CD4-positive, alpha-beta T cell treated with Interleukin-4 for 1 hour (primary cell): ENCODE results near the gene SHROOM1.

Experiments used
- DNase-seq, 2 donors: peaks; one replicate each; pipeline ENCODE4 v3.0.0-alpha.2; 2020 to 2022

Gene SHROOM1

DNA sequence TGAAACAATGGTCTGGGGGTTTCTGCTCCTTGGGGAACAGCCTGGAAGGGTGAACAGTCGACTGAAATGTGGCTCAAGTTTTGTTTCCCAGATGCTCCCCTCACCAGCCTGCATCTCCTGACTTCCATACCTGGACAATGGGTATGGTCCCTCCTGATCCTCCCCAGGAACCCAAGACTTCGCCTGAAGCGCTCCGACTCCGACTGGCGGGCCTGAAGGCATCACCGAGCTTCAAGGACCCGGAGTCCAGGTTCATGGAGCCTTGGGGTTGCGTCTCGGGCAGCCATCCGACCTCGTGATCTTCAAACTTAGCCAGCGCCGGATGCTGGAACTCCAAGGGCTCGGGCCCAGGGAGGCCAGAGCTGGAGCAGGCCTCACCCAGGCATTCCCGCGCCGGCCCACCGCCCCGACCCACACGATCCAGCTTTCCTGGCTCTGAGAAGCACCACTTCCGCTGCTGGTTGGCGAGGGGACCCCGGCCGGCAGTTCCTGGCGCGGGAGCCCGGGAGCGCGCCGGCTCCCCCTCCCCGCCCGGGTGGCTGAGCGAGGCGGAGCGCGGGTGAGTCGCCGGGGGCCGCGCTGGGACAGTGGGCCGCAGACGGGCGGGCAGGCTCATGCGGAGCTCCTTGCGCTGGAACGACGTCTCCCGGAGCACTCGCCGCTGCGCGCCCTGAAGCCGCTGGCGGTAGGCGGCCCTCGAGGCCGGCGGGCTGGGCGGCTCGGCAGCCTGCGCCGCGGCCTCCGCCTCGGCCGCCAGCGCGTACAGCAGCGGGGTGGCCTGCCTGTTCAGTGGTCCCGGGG is 5.2 kb downstream of the SHROOM1 start:
- no peak for DNase-seq

DNA sequence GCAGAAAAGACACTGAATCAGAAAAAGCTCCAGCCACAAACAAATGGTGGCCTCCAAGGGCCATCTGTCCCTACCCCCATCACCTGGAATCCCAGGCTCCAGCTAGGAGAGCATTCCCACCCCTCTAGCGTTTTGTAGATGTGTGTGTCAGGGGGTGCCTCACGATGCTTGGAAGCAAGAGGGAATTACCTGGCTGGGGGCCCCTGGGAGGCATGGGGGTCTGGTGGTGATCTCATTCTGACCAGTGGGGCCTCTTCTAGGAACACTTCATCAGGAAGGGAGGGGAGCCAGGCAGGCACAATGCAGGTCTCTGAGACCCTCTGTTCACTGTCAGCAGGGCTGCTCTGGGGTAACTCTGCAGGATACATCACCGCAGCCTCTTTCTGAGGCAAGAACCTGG is 6.0 kb downstream of the SHROOM1 start:
- DNase-seq = no peak

GRCh38 chr5:132823481-132824050 is 6.9 kb downstream of the SHROOM1 start:
- no peak for DNase-seq

- no peak for DNase-seq
These were observed 7.6 kb downstream of the SHROOM1 start for GRCh38 chr5:132822650-132823480.

DNA sequence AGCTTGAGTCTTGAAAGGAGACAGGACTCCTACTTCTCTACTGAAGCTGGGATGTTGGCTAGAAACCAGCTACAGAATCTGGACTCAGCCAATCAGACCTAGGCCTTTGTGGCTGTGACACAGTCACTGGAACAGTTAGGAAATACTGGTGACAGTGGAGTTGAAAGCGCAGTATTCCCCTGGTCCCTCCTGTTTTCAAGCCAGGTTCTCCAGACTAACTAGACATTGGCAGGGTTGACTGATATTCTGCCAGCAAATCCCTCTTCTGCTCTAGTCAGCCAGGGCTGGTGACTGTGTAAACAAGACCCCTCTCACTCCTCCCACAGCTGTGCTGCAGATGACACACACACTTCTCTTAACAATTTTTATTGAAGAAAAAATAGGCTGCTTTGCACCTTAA is 8.7 kb downstream of the SHROOM1 start:
- DNase-seq = no peak

DNA sequence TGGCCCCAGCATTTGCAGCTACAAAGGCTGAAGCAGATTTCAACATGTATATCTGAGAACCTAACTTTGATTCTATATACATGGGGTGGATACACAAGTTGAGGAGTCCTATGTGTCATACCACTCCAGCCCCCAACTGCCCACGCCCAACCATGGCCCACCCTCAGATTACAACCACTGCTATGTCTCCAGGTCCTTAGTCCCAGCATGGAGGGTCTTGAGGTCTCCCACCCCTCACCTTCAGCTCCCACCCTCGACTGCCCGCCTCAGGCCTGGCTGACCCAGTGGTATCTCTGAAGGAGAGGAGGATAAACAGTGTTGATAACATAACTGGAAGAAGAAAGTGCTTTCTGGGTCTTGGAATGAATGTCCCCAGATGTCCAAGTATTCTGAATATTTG is 9.1 kb downstream of the SHROOM1 start:
- DNase-seq = no peak

- peak; percentile 88 for DNase-seq
These were observed 10.2 kb downstream of the SHROOM1 start for GRCh38 chr5:132820162-132820754.

GRCh38 chr5:132819468-132819867 is 11.0 kb downstream of the SHROOM1 start:
- no peak for DNase-seq

DNA sequence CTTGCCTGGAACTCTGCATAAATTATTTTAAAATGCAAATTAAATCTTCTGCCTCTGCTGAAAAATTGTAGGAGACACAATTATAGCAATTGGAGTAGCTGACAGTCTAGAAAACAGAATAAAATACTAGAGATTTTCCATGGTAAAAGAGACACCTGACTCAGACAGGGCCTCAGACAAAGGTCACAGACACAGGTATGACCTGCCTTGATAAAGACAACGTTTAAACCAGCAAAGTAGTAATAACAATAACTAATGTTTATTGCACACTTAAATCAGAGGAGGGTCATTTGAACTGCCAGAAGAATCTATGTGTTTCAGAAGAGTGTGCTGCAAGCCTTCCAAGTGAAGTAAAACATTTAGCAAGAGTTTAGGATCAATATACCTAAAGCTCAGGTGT is 13.4 kb downstream of the SHROOM1 start:
- no peak for DNase-seq

DNA sequence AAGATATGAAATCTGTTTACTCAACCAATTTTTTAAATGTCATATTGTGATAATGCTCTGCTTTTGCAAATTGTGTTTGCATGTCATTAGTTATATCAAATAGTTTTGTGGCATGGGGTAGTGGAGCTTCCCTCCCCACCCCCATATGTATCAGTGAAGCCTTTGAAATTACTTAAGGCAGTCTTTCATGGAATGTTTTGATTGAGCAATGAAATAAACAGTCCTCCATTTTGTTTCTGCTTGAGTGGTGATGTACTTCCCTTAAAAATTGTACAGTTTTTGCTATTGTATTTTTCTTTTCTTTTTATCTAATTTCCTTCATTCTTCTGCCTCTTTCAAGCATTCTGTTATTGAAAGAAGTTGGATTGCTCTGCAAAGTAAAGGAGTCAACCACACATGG is 13.9 kb downstream of the SHROOM1 start:
- no peak for DNase-seq

- no peak for DNase-seq
These were observed 14.4 kb downstream of the SHROOM1 start for GRCh38 chr5:132816083-132816482.

- DNase-seq = no peak
These were observed 15.0 kb downstream of the SHROOM1 start for GRCh38 chr5:132815454-132815853.

DNA sequence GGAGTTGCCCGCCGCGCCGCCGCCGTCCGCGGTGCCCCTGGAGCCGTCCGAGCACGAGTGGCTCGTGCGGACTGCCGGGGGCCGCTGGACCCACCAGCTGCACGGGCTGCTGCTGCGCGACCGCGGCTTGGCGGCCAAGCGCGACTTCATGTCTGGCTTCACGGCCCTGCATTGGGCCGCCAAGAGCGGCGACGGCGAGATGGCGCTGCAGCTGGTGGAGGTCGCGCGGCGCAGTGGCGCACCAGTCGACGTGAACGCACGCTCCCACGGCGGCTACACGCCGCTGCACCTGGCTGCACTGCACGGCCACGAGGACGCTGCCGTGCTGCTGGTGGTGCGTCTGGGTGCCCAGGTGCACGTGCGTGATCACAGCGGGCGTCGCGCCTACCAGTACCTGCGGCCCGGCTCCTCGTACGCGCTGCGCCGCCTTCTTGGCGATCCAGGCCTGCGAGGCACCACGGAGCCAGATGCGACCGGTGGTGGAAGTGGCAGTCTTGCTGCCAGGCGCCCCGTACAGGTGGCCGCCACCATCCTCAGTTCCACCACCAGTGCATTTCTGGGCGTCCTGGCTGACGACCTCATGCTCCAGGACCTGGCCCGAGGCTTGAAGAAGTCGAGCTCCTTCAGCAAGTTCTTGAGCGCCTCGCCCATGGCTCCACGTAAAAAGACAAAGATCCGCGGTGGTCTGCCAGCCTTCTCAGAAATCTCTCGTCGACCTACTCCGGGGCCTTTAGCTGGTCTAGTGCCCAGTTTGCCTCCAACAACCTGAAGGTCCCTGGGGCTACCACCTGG is 15.7 kb downstream of the SHROOM1 start:
- no peak for DNase-seq

- peak in 1 of 2 donors; percentile 29 for DNase-seq
These were observed 16.6 kb downstream of the SHROOM1 start for GRCh38 chr5:132813599-132814502.

DNA sequence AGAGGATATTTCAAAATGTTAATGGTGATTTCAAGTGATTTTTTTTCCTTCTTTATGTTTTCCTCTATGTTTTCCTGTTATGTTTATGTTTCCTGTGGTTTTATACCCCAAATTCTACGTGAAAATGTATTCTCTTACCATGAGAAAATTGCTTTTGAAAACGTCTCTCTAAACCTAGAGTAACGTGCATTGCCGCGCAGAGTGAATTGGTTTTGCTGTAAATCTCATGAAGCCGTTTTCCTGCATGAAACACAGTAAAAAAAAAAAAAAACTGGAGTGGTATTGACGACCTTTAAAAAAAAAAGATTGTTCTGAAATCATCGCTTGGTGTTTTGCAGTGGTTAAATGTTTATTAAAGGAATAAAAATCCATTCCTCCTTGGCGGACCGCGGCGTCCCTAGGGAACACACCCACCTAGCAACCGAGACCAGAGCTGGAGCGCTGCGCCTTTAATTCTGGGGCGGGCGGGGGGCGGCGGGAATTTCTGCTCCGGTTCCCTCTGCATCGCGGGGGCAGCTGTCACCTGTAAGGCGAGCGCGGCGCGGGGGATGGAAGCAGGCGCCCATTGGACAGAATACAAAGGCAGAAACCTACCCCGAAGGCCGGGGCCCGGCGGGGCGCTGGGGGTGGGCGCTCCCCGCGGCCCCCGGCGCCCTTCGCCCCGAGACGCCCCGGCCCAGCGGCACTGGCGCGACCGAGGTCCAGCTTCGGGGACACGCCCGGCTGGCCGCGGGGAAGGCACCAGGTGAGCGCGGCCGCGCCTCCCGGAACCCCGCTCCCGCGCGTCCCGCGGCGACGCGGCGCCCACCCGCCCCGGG is 17.5 kb downstream of the SHROOM1 start, which contains the start of gene SOWAHA:
Gene SOWAHA, plus strand, starts transcription at position 522 of the 818 bp plus-strand sequence. CDS start 320 bp downstream, outside the sequence.
- no peak for DNase-seq

DNA sequence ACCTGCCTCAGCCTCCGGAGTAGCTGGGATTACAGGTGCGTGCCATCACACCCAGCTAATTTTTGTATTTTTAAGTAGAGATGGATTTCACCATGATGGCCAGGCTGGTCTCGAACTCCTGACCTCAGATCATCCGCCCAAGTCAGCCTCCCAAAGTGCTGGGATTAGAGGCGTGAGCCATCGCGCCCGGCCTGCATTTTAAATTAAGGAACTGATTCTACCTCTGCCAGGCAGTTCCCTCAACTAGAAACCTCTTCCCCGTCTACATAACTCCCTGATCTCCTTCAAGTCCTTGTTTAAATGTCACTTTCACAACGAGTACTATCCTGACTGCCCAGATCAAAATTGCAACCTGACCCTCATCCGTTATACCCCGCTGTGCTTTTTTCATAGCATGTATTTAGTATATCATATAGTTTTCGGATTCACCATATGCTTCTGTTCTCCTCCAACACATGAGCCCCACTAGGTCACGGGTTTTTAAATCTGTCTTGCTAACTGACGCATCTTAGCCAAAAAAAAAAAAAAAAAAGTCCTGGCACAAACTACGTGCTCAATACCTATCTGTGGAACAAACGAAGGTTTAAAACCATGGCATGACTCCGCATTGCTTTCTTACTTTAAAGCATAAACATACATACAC is 18.2 kb downstream of the SHROOM1 start:
- no peak for DNase-seq

DNA sequence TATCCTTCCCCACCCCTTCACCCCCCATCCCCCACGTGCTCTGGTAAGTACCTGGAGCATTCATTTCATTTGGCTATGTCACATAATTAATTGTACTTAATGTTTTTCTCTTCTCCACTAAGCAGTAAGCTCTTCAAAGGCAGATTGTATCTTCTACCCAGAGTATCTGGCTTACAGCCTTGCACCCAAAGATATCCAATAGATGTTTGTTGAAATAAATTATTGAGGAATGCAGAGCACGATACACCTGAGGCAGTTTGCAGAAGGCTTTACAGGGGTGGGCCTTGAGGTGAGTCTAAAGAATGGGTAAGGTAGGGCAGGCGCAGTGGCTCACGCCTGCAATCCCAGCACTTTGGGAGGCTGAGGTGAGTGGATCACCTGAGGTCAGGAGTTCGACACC is 19.8 kb downstream of the SHROOM1 start:
- no peak for DNase-seq

DNA sequence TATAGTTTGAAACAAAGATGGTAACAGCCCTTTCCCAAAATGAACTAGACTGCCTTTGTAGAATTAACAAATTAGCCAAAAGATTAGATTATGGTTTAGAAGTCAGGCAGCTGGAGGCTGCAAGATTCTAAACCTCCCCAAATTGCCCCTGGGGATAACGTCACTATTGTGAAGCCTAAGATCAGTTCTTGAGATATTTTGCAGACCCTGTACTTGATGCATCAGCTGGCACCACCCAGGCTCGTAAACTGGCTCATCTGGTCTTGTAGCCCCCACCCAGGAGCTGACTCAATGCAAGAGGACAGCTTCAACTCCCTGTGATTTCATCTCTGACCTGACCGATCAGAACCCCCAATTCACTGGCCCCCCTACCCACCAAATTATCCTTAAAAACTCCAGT is 21.6 kb downstream of the SHROOM1 start:
- DNase-seq = no peak

- DNase-seq = no peak
These were observed 22.0 kb downstream of the SHROOM1 start for GRCh38 chr5:132808448-132808847.
